Measurements from ENCODE around the gene LAMA2. TPM values are rescaled to one million over a fixed set of nuclear protein-coding genes. Genes with fewer than 3 reads are reported as not detected.

The LAMA2 gene
- total and polyA plus RNA-seq, 7 donors = 0.46 to 131 (median 59.6) TPM

GRCh38 chr6:129006724-129007514 lies 124.0 kb downstream of the LAMA2 start:
- H3K4me3 ChIP-seq = no peak overlapping the region
- no peaks in the 10 kb centered on the region for H3K4me1 ChIP-seq
- H3K27ac ChIP-seq = no peak overlapping the region
- H3K27me3 ChIP-seq = no peaks in the 10 kb centered on the region
- 48 to 55% methylated on average over 4 of the region's 4 CpGs for WGBS, 2 donors
- intact Hi-C loops (cut with DNase I) = no loop called here
- TF ChIP-seq, protein P1, sequence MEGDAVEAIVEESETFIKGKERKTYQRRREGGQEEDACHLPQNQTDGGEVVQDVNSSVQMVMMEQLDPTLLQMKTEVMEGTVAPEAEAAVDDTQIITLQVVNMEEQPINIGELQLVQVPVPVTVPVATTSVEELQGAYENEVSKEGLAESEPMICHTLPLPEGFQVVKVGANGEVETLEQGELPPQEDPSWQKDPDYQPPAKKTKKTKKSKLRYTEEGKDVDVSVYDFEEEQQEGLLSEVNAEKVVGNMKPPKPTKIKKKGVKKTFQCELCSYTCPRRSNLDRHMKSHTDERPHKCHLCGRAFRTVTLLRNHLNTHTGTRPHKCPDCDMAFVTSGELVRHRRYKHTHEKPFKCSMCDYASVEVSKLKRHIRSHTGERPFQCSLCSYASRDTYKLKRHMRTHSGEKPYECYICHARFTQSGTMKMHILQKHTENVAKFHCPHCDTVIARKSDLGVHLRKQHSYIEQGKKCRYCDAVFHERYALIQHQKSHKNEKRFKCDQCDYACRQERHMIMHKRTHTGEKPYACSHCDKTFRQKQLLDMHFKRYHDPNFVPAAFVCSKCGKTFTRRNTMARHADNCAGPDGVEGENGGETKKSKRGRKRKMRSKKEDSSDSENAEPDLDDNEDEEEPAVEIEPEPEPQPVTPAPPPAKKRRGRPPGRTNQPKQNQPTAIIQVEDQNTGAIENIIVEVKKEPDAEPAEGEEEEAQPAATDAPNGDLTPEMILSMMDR (IDR thresholded peaks at IDR 0.05) = no peak
- no peak for TF ChIP-seq POLR2AphosphoS5 (IDR thresholded peaks at IDR 0.05)
- TF ChIP-seq POLR2A (IDR thresholded peaks at IDR 0.05) = no peak
- TF ChIP-seq EP300 (IDR thresholded peaks at IDR 0.05) = no peak
- H3K9me3 ChIP-seq = no peaks in the 10 kb centered on the region
- H3K36me3 ChIP-seq = no peaks in the 10 kb centered on the region
- DNase-seq = no peak

DNA sequence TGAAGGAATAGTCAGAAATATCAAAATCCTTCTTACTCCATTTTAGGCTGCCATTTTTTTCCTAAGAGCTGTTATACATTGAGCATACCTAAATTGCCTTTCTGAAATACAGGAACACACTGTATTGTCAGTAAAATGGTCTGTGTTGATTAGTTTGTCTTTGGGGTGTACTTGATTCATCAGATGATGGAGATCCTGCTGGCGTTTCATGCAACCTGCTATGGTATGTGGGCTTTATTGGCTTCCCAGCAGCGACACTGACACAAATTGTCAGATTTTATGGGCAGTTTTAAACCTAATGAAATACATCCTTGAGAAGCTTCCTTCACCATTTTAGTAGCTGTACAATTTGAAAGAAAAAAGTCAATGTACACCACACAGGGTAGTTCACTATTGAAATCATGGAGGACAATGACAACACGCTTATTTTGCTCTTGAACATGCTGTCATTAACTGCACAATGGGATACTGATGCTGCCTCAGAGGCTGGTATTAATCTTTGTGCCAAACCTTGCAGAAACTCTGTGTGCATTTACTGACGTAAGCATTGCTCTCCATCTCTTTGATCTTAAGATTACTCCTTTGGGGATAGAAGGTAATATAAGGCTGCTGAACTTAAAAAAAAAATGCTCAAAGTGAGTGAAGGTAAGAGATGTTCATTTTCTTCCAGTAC lies 124.9 kb downstream of the LAMA2 start:
- 57 to 79% methylated on average over 4 of the region's 4 CpGs for WGBS, 2 donors
- no peaks in the 10 kb centered on the region for H3K4me1 ChIP-seq

DNA sequence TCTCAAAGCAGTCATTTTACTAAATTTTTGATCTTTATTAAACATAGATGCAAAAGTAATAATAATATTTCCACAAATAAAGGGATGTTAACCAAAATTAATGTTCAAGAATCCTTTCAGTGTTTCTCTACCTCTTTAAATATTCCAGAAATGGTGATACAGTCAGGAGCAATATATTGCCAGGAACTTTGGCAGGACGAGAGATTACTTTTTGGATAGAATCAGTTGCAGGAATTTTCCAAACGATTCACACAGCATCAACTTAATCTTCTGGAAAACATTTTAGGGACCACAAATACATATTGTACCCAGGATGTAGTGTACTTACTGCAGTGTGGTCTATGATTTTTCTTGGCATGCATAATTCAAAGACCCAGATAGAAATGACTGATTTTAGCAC lies 125.7 kb downstream of the LAMA2 start:
- no peak overlapping the region for H3K4me3 ChIP-seq
- TF ChIP-seq, protein P1 (IDR thresholded peaks at IDR 0.05) = no peak
- TF ChIP-seq EP300 (IDR thresholded peaks at IDR 0.05) (no peak), POLR2AphosphoS5 (IDR thresholded peaks at IDR 0.05) (no peak), POLR2A (IDR thresholded peaks at IDR 0.05) (no peak)
- intact Hi-C loops (cut with DNase I) = no loop called here
- H3K27ac ChIP-seq = no peak overlapping the region
- no peak for DNase-seq
- 62 to 69% methylated on average over 2 of the region's 2 CpGs for WGBS, 2 donors
- H3K4me1 ChIP-seq = no peaks in the 10 kb centered on the region
- no peaks in the 10 kb centered on the region for H3K36me3 ChIP-seq
- H3K27me3 ChIP-seq = no peaks in the 10 kb centered on the region
- H3K9me3 ChIP-seq = no peaks in the 10 kb centered on the region

More for the DNA sequence above, 124.9 kb downstream of the LAMA2 start:
- no peaks in the 10 kb centered on the region for H3K27me3 ChIP-seq
- no peaks in the 10 kb centered on the region for H3K36me3 ChIP-seq
- no peak for TF ChIP-seq POLR2AphosphoS5 (IDR thresholded peaks at IDR 0.05)
- TF ChIP-seq, protein P1 (IDR thresholded peaks at IDR 0.05) = no peak
- no peak for TF ChIP-seq POLR2A (IDR thresholded peaks at IDR 0.05)
- TF ChIP-seq EP300 (IDR thresholded peaks at IDR 0.05) = no peak
- intact Hi-C loops (cut with DNase I) = no loop called here
- DNase-seq = no peak
- H3K9me3 ChIP-seq = no peaks in the 10 kb centered on the region
- H3K4me3 ChIP-seq = no peak overlapping the region
- no peak overlapping the region for H3K27ac ChIP-seq

DNA sequence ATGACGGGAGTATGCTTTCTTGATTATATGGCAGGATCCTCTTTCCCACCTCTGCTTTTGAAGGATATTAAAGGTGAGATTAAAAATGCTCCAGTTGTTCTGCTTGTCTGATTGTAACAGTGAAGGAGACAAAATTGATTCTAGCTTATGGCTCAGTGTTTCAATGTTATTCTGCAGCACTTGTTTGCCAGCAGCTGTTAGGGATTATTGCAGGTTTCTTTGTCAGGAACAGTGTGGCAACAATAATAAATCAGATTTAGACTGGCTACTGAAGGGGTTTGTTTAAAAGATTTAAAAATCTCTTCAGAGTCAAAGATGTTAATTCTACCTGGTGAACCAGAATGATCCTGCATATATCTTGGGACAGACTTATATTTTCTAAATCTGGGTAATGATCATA lies 126.9 kb downstream of the LAMA2 start:
- Histone ChIP-seq H3K27me3 (no peaks in the 10 kb centered on the region), H3K9me3 (no peaks in the 10 kb centered on the region), H3K27ac (no peak overlapping the region), H3K4me3 (no peak overlapping the region), H3K4me1 (no peaks in the 10 kb centered on the region), H3K36me3 (no peaks in the 10 kb centered on the region)
- 42 to 79% methylated on average over 1 of the region's 1 CpG for WGBS, 2 donors
- intact Hi-C loops (cut with DNase I) = no loop called here
- TF ChIP-seq POLR2AphosphoS5 (IDR thresholded peaks at IDR 0.05) (no peak), POLR2A (IDR thresholded peaks at IDR 0.05) (no peak), EP300 (IDR thresholded peaks at IDR 0.05) (no peak)
- TF ChIP-seq, protein P1 (IDR thresholded peaks at IDR 0.05) = no peak
- DNase-seq = no peak

Data from sigmoid colon (tissue), 7 donors.